Stimulated activated CD4-positive, alpha-beta T cell treated with anti-CD3 and anti-CD28 coated beads, Interleukin-15, amount 100 ng/mL, for 1 hour (primary cell): ENCODE results near the gene ST8SIA5.

Source experiments
- DNase-seq, 2 donors: peaks; one replicate each; pipeline ENCODE4 v3.0.0-alpha.2; 2020; ENCODE audit warnings: low read depth in 1 of 2, low spot score in 1 of 2

Gene ST8SIA5

DNA sequence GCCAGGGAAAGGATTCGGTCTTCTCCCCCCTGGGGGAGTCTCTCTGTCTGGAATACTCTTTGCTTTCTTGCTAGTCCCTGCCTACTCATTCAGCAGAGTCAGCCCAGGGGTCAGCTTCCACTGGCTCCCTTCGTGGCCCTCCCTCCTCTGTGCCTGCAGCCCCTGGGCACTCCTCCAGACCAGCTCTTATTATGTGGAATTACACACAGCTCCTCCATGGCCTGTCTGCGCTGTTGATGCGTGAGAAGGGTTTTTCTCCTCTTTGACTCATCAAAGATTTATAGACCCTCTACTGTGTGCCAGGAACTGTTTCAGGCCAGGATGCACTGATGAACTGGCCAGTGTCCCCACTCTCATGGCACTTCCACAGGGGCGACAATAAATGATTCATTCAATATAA lies 44.4 kb downstream of the ST8SIA5 start:
- no peak for DNase-seq

DNA sequence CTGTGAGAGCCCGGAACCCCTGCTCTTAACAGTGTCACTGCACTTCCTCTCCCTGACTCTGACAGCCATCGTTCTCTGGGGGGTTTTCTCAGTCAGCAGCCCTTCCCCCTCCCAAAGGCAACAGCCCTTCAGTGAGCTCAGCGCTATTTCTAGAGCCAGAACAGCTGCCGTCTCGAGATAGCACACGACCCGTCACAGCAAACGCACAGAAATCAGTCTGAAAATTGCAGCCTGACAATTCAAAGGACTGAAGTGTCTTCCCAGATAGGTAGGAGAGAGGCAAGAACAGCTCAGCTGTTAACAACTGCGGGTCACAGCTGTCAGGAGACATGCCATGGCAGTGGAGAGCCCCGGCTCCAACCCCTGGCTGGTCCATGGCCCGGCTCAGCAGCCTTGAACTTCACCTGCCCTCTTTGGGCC lies 45.4 kb downstream of the ST8SIA5 start:
- DNase-seq, result no peak

- DNase-seq, result no peak
These were observed 49.9 kb downstream of the ST8SIA5 start for GRCh38 chr18:46706968-46707367.

DNA sequence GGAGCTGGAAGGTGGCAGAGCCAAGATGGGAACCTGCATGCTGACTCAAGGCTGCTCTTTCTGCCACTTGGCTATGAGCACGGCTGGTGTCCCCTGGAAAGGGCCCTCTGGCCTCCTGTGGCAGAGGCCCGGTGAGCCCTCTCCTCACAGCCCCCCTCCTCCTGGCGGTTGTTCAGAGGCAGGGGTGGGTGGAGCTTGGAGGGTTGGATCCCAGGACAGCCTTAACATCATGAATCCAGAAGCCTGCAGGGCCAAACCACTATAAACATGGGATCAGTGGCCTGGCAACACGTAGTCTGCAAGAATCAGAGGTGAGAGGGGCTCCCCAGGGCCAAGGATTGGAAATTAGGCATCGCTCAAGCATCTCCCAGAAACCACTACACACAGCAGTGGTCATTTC lies 51.3 kb downstream of the ST8SIA5 start:
- no peak for DNase-seq

DNA sequence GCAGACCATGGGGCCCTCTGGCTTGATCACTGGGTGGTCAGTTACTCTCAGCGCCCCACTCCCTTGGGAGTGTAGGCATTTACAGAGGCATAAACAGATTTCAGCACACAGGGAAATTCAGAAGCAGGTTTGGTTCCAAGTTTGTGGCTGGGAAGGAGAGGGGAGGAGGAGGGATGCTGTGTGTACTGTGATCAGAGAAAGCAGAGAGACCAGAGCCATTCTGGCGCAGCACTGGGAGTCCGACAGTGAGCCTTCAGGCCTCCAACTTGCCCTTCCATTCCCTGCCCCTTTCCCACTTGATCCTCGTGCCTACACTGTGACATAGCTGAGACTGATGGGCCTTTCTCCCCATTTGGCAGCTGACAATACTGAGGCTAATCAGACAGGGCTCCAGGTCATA lies 52.0 kb downstream of the ST8SIA5 start:
- no peak for DNase-seq

DNA sequence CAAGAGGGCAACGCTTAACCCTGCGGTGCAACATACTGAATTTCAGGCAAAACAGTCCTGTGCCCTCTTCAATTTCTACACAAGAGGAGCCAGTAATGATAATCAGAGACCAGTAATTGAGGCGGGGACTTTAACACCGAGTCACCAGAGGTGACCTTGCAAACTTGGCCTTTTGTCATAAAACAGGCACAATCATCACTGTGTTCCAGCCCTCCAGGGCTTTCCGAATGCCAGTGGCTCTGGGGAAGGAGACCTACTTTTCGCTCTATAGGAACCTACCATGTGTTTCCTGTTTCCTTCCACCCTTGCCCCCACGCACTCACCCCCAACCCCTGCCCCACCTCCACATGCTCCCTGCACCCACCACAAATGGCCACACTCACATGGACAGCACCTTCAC lies 52.7 kb downstream of the ST8SIA5 start:
- no peak for DNase-seq

DNA sequence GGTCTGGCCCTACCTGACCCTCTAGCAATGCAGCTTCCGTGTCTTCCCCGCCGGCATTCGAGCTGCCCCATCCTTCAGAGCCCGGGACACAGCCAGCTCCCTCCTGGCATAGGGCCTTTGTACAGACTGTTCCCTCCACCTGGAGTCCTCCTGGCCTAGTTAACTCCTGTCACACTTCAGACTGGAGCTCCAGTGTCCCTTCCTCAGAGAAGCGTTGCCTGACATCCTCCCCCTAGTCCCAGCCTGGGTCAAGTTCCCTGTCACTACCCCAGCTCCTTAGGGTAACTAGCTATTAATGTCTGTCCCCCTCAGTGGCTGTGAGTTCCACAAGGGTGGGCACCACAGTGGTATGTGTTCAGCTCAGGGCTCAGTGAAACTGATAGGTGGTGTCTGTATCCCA lies 54.4 kb downstream of the ST8SIA5 start:
- no peak for DNase-seq

DNA sequence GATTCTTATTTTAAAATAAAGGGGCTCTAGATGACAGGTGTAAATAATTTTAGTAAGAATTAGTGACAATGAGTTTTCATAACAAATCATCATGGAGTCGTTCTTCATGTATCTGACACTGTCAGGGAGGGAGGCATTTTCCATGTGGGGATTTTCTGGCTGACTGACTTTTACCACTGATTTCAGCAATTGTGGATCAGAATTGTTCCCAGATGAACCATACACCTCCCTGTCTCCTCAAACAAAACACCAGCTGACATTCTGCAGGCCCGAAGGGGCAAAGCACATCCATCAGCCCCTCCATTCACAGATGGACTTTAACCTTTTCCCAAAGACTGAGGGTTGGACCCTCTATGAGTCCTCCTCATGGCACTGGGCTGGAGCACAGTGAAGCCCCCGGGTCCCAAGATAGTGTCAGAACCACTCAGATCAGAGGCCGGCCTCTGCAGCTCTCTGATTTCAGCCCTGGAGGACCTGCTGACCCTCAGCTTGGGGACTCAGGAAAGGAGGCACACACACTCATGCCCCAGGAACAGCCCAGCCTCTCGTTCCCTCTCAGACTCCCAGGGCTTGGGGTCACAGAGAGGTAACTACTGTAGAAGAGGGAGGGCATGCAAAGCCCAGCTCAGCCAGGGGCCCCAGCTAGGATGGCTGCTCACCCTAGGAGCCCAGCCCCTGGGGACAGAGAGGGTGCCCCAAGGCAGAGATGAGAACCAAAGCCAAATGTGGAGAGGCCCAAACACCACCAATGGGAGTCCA lies 56.6 kb downstream of the ST8SIA5 start:
- DNase-seq, result no peak

DNA sequence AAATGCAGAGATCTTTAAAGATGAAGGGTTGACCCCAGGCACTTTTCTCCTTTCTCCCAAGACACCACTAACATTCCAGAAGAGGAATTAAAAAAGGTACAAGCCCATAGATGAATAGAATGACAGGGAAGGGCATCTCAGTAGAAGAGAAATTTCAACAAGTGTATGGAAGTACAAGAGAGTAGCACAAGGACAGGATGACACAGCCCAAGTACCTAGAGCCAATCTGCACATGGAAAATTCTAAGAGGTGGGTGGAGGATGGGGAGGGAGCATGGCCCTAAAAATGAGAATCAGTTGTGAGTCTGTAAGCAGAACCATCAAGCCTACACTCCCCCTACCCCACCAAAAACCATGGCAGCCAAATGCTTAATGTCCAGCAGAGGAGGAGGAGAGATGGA lies 60.2 kb downstream of the ST8SIA5 start:
- DNase-seq, result no peak

- no peak for DNase-seq
These were observed 60.6 kb downstream of the ST8SIA5 start for GRCh38 chr18:46696268-46696667.

DNA sequence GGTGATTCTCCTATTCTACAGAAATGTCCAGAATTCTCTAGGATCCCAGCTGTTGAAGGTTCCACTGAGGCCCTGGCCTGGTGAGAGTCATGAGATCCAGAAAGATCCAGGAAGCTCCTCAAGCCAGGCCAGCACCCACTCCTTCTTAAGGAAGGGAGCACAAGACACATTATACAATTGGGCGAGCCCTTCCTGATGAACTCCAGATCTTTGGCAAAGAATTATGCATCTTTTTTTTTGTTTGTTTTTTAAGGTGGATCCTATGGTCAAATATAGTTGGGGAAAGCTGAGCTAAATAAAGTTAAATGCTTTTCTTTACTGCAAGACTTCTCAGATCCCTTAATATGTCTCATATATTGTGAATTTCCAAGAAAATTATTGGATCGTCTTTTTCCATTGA lies 62.9 kb downstream of the ST8SIA5 start:
- DNase-seq, result no peak

- no peak for DNase-seq
These were observed 67.9 kb downstream of the ST8SIA5 start for GRCh38 chr18:46688853-46689525.

DNA sequence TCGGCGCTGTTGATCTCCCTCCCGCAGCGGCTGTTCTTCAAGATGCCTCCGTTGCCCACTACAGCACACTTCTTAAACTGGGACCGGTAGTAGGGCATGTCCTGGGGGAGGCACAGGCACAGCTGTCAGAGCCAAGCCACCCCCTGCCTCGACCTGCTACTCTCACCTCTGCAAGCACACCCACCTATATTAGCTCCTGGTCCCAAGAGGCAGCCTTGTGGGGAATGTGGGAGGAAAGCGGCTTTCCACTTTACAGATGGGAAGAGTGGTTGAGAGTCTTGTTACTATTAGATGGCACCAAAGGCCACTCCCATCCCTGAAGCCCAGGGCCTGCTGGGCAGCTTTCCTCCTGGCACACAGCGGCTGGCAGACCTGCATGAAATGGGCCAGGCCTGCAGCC lies 70.7 kb downstream of the ST8SIA5 start:
- no peak for DNase-seq

DNA sequence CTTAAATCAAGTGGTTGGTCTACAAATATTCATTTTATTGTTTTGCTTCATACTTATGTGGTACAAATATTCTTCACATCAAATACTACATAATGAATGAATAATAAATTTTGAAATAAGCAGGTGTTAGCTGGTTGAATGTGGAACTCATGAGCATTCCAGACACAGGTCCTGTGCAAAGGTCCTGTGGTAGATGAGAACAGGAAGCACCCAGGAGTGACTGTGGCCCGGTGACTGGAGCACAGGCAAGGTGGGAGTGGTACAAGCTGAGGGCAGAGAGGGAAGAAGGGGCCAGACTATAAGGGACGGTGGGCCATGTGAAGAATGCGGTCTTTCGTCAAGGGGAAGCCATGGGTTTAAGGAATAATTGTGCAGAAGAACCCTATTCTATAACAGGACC lies 73.6 kb downstream of the ST8SIA5 start:
- DNase-seq, result no peak

DNA sequence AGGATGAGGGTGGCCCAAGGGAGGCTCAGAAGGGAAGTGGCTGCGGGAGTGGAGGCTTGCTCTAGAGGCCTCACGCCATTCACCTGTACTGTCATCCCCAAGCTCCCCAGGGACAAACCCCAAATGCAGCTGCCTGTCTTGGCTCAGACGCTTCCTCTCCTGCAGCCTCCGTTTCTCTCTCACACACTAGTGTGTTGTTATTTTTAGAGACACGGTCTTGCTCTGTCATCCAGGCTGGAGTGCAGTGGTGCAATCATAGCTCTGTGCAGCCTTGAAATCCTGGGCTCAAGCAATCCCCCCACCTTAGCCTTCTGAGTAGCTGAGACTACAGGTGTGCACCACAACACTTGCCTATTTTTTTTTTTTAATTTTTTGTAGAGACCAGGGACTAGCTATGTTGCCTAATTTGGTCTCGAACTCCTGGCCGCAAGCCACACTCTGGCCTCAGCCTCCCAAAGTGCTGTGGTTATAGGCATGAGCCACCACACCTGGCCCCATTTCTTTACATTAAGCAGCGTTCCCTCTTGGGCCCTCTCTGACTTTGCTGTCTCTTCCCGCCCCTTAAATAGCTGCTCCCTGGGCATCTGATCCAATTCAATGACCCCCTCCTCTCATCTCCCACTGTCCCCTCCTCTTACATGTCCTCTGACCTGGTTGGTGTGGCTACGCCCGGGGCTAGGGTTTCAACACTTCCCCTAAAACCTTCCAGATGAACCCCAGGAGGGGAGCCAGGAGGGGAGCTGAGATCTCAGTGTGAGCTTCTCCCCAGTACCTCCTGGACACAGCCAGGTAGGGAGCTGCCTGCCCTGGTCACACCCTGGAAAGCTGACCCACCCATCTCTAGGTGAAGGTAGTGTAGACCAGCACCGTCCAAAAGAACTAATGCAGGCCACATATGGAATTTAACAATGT lies 75.8 kb downstream of the ST8SIA5 start:
- no peak for DNase-seq

DNA sequence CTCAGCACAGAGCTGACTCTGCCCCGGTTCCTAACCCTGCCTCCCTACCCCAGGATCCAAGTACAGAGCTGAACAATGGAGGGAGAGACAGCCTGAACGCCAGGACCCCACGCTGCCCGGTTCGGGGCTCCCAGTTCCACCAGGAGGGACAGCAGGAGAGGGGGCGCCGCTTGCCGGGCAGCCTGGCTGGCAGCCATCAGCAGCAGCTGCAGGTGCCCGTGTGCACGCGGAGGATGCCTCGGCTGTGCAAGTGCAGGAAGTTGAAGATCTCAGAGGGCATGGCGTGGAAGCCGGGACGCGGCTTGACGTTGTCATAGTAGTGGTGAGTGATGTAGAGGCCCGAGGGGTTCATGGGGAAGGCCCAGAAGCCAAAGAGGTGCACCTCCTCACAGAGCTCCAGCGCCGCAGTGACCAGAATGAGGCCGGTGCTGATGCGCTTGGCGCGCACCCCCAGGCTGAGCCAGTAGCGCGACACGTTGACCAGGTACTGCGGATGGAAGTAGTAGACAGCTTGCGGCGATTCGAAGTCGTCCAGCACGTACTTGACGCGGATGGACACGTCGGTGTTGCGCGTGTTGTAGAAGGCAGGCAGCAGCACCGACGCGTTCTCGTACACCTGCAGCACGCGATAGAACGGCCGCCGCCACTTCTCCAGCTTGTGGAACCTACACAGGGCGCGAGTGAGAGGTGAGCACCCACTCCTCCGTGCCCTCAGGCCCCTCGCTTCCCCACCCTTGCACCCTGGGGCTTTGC lies 76.8 kb downstream of the ST8SIA5 start:
- no peak for DNase-seq

- no peak for DNase-seq
These were observed 78.0 kb downstream of the ST8SIA5 start for GRCh38 chr18:46678785-46679399.

DNA sequence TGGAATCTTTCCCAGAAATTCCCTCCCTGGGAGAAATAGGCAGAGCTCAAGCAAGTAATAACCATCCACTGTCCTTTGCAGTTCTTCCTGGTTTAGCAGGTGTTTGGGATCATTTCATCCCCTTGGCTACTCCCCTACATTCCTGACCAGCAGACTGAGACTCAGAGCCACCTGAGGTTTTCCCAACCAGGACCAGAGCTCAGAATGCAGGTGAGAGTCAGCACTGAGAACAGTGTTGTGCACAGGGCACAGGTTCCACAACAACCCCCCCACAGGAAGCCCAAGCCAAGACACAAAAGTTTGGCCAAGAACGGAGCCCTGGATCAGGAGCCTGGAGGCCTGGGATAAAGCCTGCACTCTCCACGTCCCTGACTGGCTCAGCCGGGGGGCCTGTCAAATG lies 78.8 kb downstream of the ST8SIA5 start:
- DNase-seq, result no peak

- no peak for DNase-seq
These were observed 79.2 kb downstream of the ST8SIA5 start for GRCh38 chr18:46677611-46678010.

DNA sequence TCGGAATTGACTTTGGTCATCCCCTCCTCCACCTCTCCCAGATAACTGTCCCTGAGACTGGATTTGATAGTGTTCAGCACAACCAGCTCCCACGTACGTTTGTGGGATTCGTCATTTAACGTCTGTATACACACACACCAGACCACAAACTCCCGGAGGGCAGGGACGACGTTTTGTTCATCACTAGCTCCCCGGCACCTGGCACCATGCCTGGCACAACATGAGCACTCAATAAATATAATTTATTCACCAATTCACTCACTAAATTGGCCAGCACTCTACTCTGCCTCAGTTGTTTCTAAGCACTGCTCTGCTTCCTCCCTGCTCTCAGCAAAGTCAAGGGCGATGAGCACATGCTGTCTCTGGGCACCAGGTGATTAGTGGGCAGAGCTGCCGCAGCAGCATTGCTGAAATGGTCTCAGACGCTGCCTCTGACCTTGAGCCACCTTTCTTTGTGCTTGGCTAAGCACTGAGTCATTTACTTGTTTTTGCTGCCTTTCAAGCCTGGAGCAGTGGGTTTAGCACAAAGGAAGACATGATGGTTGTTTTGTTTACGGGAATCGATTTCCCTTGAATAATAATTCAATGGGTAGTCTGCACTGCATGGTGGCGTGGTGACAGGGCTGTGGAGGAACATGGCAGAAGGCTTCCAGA lies 80.5 kb downstream of the ST8SIA5 start:
- no peak for DNase-seq
